ENCODE data around the gene NYNRIN.

NYNRIN gene

GRCh38 chr14:24390701-24391468 lies 7.9 kb upstream of the NYNRIN start:
- no peak for DNase-seq (ENCODE audit: extremely low read depth in 1 of 2, low read depth in 1 of 2)

GRCh38 chr14:24392325-24393091 lies 6.3 kb upstream of the NYNRIN start:
- no peak for DNase-seq (ENCODE audit: extremely low read depth in 1 of 2, low read depth in 1 of 2)

GRCh38 chr14:24394275-24394674 lies 4.5 kb upstream of the NYNRIN start:
- no peak for DNase-seq (ENCODE audit: extremely low read depth in 1 of 2, low read depth in 1 of 2)

- no peak for DNase-seq (ENCODE audit: extremely low read depth in 1 of 2, low read depth in 1 of 2)
These were observed 2.9 kb upstream of the NYNRIN start for GRCh38 chr14:24395609-24396582.

DNA sequence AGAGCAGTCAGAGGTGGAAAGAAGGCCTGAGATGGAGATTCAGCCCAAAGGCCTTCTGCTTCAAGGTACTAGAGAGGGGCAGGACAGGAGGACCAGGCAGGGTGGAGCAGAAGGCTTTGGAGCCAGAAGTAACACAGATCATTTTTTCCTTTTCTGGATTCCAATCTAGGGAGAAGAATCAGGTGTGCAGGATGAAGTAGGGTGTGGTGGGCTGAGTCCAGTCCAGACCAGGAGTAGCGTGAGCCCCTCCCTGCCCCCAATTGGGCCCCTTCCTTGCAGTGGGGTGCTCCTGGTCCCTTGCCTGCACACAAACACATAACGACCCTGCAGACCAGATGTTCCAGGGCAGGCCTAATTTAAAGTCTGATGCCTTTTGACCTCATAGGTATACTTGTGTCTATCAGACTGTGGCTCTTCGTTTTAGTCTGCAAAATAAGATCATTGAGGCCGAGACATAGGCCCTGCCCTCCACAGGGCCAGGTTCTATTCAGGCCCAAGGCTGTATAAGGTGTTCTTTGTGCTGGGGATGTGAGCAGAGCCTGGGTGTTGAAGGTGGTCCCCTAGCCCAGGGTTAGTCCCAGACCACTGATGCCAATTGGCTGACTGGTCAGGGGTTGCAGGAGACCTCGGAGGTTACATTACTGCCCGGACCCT lies 1.0 kb upstream of the NYNRIN start:
- no peak for DNase-seq (ENCODE audit: extremely low read depth in 1 of 2, low read depth in 1 of 2)

DNA sequence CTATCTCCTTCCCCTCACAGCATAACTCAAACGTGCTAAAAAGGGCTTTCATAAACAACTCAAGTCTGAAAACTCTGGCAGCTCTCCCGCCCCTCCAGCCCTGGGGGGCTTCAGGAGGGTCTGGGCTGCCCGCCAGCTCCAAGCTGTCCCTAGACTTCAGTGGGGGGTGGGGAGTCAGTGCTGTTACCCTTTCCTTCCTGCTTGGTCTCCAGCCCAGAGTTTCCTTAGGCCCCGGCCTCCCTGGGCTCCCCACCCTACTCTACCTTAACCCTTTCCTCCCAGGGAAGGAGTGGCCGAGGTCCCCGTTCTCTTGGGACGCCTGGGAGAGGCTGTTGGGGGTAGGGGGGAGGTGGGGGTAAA lies 530 bp upstream of the NYNRIN start:
- DNase-seq (ENCODE audit: extremely low read depth in 1 of 2, low read depth in 1 of 2): no peak

GRCh38 chr14:24399447-24399822 lies 632 bp downstream of the NYNRIN start:
- DNase-seq (ENCODE audit: extremely low read depth in 1 of 2, low read depth in 1 of 2): no peak

DNA sequence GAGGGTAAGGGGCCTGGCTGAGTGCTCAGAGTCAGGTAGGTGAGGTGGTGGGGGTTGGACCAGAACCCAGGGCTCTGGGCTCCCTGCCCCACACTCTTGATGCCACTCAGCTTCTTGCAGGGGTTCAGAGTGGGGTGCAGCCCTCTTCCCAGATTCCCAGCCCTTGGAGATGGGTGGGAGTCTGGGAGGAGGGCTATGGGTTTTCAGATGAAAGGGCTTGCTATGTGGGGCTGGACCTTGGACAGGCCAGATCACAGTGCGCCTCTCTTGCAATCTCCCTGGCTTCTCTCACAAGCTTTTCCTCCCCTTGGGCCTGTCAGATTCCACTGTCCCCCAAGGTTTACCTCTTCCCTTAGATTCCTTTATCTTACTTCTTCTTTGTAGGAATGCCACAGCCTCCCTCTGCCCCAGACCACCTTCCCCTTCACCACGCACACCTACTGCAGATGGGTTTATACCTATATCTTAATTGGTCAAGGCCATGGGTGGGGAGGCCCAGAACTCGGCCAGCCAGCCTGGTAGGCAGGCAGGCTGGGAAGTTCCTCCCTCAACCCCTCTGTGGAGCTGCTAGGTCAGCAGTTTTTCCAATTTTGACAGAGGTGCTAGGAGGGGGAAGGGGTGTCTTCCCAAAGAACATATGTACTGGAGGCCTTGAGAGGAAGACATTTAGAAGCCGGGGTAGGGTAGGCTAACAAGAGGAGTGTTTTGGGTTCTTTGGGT lies 1.4 kb downstream of the NYNRIN start:
- DNase-seq (ENCODE audit: extremely low read depth in 1 of 2, low read depth in 1 of 2): no peak

- DNase-seq (ENCODE audit: extremely low read depth in 1 of 2, low read depth in 1 of 2): no peak
These were observed 3.3 kb downstream of the NYNRIN start for GRCh38 chr14:24401810-24402702.

GRCh38 chr14:24403294-24403998 lies 4.6 kb downstream of the NYNRIN start:
- DNase-seq (ENCODE audit: extremely low read depth in 1 of 2, low read depth in 1 of 2): no peak

- no peak for DNase-seq (ENCODE audit: extremely low read depth in 1 of 2, low read depth in 1 of 2)
These were observed 6.0 kb downstream of the NYNRIN start for GRCh38 chr14:24404814-24405213.

DNA sequence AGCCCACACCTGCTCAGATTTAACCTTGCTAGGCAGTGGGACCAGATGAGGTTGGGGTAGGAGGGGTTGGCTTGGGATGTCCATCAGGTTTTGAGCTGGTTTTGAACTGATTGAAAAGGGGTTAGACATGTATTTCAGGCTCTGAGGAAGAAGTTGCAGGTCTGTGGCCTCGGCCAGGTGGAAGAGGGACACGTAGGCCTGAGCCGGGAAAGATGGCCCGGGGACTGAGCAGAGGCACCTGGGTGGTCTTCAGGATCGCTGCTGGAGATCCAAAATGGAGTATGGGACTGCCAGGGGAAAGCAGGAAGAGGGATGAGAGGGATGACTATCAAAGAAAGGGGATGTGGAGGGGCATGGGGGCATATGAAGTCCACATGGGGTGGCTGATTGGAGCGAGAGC lies 7.6 kb downstream of the NYNRIN start:
- DNase-seq (ENCODE audit: extremely low read depth in 1 of 2, low read depth in 1 of 2): no peak

- DNase-seq (ENCODE audit: extremely low read depth in 1 of 2, low read depth in 1 of 2): no peak
These were observed 9.0 kb downstream of the NYNRIN start for GRCh38 chr14:24407608-24408325.

GRCh38 chr14:24408764-24409163 lies 10.0 kb downstream of the NYNRIN start:
- no peak for DNase-seq (ENCODE audit: extremely low read depth in 1 of 2, low read depth in 1 of 2)

- no peak for DNase-seq (ENCODE audit: extremely low read depth in 1 of 2, low read depth in 1 of 2)
These were observed 10.4 kb downstream of the NYNRIN start for GRCh38 chr14:24409192-24409591.

DNA sequence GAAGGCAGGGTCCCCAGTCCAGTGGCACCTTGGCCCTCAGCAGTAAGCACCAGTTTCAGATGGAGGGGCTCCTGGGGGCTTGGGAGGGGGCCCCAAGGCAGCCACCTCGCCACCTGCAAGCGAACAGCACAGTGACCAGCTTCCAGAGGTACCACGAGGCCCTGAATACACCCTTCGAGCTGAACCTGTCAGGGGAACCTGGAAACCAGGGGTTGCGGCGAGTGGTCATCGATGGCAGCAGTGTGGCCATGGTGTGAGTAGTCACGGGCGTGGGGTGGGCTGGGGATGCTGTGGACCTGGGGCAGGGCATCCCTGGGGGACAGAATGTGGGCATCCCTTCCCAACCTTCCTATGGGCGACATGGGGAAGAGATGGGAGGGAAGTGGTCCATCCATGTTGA lies 11.2 kb downstream of the NYNRIN start:
- DNase-seq (ENCODE audit: extremely low read depth in 1 of 2, low read depth in 1 of 2): no peak

DNA sequence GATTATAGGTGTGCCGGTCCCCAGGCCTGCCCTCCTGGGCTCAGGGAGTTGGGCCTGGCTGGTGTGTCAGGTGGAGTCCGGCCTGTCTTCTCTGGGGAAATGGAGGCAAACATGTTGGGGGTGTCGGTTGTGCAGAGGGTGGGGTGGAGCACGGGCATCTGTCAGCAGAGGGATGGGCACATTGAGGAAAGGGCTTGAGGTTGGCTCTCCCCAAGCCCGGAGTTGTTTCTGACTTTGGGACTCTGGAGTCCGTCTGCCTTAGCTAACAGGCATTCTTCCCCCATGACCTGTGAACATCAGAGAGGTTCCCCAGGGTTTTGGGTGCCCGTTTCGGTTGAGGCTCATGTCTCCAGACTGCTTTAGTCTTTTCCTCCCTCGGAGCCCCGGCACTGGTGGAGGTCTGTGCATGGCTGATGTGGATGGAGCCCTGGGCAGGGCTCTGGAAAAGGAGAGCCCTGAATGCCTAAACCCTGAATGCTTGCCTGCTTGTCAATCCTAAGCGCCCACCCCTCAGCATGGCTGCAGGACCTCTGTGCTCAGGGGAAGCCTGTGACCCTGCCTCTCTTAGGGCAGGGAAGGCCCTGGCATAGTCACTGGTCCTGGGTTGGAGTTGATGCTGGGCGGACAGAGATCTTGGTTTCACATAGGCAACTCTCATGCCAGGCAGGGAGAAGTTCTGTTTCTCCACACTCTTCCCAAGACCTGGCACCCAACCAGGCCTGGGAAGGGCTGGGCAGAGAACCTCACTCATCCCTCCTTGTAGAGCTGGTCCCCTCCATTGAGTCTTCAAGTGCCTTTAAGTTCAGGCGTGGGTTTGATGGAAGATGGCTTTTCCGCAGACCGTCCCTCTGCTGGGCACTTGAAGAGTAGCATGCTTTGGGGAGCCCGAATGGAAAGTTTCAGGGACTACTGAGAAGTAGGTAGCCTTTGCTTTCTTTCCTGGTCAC lies 12.9 kb downstream of the NYNRIN start:
- no peak for DNase-seq (ENCODE audit: extremely low read depth in 1 of 2, low read depth in 1 of 2)
